ENCODE measurements around the gene DGKA.

DNA sequence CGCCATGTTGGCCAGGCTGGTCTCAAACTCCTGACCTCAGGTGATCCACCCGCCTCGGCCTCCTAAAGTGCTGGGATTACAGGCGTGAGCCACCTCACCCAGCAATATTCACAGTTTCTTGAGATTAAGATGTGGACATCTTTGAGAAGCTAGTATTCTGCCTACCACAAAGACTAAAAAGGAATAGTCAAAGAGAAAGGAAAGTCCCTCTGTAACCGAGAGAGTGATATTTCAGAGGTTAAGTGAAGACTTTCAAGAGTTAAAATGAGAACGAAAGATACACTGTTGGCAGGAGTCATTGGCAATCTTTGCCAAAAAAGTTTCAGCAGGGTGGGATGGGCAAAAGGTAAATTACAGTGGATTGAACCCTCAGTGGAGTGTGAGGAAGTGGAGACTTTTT is 15.6 kb downstream of the DGKA start:
- TF ChIP-seq, protein P1, sequence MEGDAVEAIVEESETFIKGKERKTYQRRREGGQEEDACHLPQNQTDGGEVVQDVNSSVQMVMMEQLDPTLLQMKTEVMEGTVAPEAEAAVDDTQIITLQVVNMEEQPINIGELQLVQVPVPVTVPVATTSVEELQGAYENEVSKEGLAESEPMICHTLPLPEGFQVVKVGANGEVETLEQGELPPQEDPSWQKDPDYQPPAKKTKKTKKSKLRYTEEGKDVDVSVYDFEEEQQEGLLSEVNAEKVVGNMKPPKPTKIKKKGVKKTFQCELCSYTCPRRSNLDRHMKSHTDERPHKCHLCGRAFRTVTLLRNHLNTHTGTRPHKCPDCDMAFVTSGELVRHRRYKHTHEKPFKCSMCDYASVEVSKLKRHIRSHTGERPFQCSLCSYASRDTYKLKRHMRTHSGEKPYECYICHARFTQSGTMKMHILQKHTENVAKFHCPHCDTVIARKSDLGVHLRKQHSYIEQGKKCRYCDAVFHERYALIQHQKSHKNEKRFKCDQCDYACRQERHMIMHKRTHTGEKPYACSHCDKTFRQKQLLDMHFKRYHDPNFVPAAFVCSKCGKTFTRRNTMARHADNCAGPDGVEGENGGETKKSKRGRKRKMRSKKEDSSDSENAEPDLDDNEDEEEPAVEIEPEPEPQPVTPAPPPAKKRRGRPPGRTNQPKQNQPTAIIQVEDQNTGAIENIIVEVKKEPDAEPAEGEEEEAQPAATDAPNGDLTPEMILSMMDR (IDR thresholded peaks at IDR 0.05): no peak
- no peak for TF ChIP-seq POLR2A (IDR thresholded peaks at IDR 0.05)
